ENCODE data around the gene C2CD4A.
"Not testable (repeated sequence)": the region's sequence is repeated elsewhere in the genome, so short reads cannot be mapped to it uniquely, and the experiment has no call there.

C2CD4A gene, protein sequence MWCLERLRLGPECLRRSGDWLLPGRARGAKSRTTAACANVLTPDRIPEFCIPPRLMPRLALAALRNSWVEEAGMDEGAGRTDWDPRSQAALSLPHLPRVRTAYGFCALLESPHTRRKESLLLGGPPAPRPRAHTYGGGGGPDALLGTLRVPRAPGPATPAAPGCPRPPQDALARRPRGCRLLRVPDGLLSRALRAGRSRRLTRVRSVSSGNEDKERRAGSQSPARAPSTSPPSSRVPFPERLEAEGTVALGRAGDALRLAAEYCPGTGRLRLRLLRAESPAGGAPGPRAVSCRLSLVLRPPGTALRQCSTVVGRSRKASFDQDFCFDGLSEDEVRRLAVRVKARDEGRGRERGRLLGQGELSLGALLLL

DNA sequence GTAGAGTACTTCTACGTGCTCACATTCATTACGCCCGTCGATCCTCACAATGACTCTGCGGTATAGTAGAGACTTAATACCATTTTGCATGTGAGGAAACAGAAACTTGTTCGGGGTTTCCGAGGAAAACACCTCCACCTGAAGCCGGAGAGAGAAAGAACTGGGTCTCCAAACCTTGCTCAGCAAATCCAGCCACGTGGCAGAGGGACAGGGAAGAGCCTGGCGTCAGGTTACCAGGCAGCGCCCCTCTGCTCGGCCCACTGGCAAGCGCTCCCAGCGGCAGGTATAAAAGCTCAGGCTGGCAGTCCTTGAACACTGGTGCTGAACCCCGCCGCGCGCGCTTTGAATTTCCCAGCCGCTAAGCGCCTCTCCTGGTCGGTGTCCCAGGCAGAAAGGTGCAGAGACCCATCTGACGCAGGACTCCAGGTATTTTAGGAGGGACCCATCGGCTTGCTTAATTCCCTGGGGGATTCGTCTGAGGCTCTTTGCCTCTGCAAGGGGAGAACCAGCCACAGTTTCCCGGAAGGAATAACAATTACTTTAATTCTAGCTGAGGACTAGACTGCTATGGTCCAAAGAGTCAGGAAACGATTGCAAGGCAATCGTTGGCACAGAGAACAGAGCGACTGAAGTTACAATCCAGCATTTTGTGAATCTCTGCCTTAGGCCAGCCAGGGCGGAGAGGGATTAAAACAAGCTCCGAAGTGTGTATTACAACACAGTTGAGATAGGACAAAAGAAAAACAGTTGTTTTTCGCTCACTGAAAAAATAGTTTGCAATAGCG lies at the start of gene C2CD4A:
Gene C2CD4A (plus strand): TSS at position 315 of the 785 bp plus-strand sequence. CDS start 637 bp downstream, outside the sequence.
- DNase-seq, result peak; percentile 62

DNA sequence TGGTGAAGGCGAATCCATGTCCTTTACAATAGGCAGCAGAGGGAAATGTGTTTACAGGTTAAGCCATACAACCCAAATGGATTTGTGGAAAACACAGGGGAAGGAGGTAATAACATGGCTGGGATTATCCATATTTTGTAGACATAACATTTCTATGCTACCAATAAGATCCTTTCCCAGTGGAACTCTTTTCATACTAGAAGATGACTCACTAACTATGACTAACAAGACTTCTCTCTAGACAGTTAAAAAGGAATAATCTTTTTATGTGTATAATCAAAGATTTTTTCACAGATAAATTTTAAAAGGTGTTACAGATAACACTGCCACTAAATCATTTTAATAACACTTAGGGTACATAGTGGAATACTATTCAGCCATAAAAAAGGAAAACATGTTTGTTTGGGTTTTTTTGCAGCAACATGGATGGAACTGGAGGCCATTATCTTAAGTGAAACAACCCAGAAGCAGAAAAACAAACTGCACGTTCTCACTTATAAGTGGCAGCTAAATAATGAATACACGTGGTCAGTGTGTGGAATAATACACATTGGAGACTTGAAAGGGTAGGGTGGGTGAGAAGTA lies 46.1 kb upstream of the C2CD4A start:
- DNase-seq, result no peak

DNA sequence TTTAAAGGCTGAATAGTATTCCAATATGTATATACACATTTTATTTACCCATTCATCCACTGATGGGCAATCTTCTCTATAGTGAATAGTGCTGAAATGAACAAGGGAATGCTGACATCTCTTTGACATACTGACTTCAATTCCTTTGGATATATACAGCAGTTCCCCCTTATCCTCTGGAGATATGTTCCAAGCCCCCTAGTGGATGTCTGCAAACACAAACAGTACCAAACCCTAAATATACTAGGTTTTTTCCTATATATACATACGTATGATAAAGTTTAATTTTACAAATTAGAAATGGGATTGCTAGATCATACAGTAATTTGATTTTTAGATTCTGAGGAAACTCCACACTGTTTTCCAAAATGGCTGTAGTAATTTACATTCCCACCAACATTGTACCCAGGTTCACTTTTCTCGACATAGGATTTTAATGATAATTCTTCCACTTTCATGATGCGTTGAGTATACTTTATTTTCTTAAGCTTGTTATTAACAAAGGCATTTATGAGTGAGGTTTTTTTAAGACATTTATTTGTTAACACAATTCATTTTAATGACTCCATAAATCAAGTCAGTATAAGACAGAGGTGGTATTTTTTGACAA lies 44.7 kb upstream of the C2CD4A start:
- DNase-seq, result no peak

DNA sequence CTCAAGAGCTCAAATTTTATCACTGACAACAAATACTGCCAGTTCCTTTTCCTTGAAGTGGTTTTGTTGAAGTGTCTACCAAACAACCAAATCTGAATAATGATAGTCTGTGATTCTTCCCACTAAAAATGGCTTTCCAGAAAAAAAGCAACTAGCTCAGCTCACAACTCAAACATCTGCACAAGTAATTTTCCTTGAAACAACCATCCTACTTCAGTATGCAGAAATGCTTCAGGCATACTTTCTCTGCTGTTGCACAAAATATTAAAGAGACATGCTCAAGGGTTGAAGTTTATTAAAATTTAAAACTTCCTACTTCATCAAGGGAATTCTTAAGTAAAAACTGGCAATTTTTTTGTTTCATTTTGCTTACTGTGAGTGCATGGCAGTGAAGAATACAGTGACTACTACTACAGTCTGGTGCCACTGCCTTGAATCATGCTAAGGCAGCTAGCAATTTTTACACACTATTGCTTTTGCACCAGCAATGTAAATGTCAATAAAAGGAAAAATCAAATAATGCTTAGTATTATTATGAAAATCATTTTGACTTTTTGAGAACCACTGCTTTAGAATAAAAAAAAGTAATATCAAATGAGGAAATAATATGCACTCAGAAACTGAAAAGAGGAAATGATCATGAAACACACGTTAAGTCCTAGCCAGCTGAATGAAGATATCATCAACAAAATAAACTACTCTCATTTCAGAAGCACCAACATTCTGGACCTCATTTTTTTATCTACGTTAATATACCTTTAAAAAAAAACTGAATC lies 40.1 kb upstream of the C2CD4A start:
- no peak for DNase-seq

DNA sequence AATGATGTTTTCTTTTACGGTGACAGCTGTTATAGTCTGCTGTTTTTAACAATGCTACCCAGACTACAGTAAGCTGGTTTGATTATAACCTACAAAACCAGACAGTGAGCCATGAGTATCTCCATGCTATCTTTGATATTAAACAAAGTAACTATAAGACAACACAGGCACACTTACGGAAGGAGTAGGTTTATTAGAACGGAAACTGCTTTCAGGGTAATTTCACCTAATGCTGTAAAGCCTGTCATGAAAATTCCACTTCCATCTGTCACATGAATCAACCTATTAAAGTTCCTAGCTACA lies 39.6 kb upstream of the C2CD4A start:
- no peak for DNase-seq

DNA sequence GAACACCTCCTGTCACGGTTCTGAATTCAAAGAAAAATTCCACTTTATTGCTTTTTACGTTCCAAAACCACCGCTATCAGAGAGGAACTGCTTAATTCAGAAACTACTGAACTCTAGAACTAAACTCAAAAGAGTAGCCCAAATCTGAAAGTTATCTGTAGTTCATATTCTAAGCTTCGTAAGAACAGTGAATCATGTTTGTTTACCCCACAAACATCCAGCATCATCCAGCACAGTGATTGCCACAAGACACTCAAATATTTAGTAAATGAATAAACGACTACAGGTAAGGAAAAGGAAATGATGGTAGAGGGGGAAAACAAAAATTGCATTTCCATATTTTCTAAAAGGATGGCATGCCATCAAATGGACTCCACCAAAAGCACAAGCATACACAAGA lies 38.9 kb upstream of the C2CD4A start:
- no peak for DNase-seq

DNA sequence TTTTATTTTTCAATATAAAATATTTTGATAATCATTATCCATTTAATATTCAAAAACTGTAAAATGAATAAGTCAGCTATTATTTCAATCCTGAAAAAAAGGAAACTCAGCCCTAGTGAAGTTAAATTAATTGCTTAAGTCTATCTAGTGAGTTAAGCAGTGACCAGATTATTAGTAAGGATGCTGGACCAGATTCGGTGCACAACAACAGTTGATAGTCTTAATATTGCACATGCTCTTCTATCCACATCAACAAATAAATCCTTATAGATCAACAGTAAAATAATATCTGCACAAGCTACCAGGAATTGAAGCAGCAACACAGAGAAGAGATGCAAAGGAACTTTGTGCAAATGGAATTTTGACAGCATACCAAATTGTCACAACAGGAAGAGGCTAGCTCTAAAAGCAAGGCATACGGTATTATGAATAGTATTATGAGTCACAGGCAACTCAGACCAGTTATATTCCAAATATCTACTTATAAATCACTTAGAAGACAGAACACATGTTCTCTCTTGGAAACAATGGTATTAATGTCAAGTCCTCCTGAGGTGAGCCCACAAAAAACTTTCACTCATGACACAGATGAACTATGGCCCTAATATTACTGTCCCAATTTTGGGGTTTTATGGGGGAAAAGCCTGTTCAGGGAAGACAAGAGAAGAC lies 31.4 kb upstream of the C2CD4A start:
- DNase-seq, result no peak

DNA sequence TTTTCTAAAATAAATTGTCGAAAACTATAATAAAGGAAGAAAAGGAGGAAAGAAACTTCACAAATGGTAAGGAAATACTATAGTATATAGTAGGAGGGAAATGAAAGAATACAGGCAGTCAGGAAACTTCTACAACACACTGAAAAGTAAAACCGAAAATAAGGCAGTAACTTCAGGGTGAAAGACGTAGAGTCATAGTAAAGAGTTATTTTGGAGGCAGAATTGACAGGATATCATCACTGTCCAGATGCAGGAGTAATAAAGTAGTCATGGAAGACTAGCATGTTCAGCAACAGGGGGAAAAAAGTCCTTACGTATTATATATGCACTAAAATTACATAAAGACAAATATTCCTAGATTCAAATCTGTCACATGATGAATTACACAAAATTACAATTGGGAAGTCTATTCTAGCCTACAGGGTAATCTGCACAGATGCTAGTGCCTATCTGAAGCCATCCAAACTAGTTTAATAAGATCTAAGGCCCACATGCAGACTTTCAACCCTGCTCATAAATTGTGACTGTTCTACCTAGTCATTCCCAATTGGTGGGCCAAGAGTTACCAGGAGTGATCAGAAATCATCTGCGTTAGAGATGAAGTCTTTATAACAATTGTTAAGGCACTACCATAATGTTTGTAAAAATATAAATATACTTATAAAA lies 20.6 kb upstream of the C2CD4A start:
- no peak for DNase-seq

DNA sequence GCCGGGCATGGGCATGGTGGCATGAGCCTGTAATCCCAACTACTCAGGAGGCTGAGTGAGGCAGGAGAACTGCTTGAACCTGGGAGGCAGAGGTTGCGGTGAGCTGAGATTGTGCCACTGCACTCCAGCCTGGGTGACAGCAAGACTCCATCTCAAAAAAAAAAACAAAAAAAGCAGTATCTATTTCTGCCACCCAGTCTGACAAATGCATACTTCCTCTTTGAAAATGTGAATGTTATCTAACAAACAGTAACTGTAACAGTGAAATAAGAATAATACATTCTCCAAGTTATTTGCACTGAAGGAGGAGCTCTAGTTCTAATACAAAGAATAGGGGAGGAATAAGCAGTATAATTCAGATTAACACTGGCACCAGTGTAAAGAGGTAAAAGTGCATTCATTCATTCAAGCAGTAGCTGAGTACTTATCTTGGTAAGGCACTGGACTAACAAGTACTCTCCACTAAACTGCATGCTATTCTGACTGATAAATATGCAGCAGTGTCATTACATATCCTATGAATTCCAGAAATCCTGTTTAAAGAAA lies 19.4 kb upstream of the C2CD4A start:
- DNase-seq, result no peak

DNA sequence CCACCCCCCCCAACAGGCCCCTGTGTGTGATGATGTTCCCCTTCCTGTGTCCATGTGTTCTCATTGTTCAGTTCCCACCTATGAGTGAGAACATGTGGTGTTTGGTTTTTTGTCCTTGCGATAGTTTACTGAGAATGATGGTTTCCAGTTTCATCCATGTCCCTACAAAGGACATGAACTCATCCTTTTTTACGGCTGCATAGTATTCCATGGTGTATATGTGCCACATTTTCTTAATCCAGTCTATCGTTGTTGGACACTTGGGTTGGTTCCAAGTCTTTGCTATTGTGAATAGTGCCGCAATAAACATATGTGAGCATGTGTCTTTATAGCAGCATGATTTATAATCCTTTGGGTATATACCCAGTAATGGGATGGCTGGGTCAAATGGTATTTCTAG lies 18.5 kb upstream of the C2CD4A start:
- not testable (repeated sequence) for DNase-seq

DNA sequence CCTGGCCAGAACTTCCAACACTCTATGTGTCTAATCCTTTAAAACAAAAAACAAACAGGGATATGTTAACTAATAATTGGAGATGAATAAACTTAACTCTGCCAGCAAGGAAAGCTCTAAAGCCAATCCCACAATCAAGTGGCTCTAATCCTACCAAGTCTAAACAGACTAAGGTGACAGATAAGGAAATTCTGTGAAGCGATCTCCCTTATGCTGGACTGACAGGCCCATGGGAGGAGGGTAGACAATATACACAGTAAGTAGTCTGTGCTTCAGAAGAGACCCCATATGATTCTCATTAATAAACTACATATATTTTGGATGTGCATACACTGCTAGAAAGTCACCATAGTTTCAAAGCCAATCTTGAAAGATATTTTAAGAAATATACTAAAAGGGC lies 16.7 kb upstream of the C2CD4A start:
- no peak for DNase-seq

DNA sequence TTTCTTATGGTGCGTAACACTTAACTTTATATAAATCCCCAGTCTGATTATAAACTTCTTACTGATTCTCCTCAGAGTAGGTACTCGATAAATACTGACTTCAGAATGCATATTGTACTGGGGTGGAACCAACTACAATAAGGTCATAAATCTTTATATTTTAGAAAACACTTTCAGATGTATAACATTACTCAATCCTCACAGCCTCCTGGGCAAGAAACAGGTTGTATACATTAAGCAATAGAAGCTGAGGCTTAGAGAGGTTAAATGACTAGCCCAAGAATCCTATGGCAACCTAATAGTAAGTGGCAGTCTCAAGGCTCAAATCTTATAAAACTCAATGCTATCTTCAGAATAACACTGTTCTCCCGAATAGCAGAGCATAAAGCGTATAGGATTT lies 15.6 kb upstream of the C2CD4A start:
- no peak for DNase-seq

DNA sequence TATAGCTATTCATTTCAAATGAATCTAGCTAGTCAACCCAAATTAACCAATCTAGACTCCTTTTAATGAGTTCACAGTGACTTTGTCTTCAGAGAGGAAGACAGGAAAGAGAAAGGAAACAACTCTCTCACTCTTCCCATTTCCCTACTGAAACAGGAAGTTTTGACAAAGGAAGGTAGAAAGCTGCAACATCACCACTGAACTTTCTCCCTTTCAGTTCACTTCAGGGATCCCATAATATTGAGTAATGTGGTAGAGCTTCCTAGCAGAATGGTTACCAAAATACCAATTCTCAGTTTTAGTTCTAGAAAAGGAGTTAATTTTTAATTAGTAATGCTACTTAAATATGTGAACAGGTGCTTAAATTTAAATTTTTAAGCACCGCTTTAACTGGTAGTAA lies 14.1 kb upstream of the C2CD4A start:
- no peak for DNase-seq

DNA sequence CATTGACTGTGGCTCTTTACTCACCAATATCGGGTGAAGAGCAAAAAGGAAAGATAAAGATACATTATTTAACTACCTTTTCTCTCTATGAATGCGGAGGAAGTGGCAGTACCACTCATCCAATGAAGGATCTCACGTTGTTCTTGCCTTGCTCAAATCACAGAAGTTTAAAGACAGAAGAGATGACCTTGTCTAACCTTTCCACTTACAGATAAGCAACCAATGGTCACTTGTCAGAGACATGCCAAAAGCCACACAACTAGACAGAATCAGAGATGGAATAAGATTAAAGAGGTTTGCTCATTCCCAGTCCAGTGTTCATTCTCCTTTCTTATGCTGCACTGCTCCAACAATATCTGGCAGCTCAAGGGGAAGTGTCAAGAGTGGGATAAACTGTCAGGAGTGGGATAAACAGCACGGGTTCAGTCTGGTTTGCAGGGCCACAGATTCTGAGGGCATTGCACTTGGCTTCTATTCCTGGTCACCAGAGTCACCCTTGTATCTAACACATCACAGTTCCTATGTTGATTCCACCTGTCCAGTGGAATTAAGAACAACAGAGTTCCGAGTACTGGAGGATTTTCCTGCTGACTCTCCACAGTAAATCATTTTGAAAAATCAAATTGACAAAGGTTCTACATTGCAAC lies 13.2 kb upstream of the C2CD4A start:
- no peak for DNase-seq

DNA sequence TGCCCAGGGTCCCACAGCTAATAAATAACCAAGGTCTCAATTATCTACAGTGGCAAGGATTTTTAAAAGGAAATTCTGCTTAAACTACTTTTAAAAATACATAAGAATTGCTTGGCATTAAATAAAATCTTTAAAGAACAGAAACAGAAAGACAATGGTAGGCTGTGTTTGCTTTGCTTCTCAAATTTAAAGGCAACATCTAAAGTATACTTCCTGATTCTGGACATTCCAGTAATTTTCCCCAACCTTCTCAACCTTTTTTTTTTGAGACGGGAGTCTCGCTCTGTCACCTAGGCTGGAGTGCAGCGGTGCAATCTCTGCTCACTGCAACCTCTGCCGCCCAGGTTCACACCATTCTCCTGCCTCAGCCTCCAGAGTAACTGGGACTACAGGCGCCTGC lies 11.8 kb upstream of the C2CD4A start:
- no peak for DNase-seq

DNA sequence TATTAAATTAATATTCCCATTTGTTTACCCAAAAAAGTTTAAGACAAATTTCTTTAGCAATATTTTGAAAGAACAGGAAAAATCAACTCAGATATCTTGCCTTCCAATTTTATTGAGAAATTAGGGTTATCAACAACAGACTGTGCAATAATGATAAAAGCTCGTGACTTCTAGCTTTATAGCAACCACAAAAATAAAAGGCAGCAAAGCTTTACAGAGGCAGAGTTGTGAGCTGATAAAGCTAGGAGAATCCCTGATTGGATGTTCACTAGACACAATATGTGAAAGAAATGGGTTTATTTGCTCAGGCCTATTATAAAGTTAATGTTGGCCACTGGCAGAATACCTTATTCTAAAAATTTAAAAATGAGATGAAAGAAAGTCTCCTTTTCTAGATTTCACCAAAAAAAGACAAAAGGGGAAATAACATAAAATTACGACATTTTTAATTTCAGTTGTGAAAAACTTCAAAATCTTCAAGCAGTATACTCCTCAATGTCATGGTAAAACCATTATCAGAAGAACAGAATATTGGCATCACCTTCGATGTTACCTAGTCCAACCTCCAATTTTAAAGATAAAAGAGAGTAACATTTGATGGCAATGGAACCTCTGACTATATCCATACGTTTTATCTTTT lies 9.3 kb upstream of the C2CD4A start:
- DNase-seq, result no peak

DNA sequence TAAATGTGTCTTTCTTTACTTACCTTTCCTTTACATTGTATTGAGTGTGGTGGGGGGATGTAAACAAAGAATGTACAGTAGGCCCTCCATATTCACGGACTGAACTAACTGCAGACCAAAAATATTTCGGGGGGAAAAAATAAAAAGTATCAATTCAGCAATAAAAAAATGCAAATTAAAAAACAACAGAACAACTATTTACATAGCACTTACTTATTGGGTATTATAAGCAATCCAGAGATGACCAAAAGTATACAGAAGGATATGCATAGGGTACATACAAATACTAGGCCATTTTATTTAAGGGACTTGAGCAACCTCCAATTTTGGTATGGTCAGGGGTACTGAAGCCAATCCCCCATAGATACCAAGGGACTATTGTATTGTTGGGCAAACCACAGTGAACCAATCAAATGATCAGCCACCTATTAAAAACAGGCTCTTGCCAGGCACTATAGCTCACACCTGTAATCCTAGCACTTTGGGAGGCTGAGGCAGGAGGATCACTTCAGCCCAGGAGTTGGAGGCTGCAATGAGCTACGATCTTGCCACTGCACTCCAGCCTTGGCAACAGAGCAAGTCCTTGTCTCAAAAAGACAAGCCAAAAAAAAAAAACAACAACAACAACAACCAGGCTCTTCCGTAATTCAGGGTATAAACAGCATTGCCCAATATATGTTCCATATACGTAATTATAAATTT lies 8.3 kb upstream of the C2CD4A start:
- no peak for DNase-seq

DNA sequence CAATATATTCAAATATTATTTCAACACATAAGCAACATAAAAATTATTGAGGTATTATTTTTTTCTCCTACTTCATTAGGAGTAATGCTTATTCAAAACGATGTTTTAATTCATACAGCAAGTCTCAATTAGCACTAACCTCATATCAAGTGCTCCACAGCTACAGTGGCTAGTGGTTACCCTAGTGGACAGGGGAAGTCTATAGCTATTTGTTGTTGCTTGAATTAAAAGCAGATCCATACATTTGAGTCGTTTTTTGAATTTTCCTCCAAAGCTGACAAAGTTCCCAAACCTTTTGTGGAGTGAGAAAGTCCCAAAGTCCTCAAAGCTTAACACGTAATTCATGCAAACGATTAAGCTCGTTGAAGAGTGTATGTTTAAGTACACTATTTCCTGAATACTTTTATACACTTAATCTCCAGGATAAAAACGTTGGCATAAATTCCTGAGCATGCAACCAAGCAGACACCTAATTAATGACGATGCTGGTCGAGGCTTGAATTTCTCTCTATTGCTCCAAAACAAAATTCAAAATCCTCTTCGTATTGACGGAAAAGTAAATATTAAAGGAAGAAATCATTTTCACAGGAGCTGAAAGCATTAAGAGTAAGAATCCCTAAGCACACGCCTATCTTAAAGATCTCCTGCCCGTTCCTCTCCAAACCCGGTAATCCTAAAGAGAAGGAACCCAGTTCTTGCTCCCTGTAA lies 7.5 kb upstream of the C2CD4A start:
- no peak for DNase-seq

DNA sequence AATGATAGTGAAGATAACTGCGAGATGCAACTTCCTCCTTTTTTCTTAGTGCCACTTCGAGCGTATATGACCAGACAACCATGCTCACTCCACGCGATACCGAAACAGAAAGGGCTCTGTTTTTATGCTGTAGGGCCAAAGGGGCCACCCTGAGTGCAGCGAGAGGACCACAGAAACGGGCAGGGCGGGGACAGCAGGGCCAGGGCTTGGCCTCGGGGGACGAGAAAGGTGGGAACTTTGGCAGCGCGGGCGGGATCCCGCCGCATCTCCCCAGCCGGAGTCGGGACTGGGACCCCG lies 7.0 kb upstream of the C2CD4A start:
- peak; percentile 50 for DNase-seq

Data from stimulated activated CD4-positive, alpha-beta T cell treated with anti-CD3 and anti-CD28 coated beads, Interleukin-4, amount 100 ng/mL, for 1 hour (primary cell).